ENCODE results near the gene DNAH5. TPM values are rescaled to one million over a fixed set of nuclear protein-coding genes. Genes with fewer than 3 reads are reported as not detected.

Gene DNAH5
- total RNA-seq, 3 donors from 2014 or later (not counting 1 experiment from before 2014, with no cell fraction given): not detected

GRCh38 chr5:13866792-13867191 lies 77.7 kb downstream of the DNAH5 start:
- H3K27ac ChIP-seq (ENCODE audit: low read length): no peak overlapping the region
- no peak overlapping the region for H3K4me3 ChIP-seq (ENCODE audit: low read length)
- no peaks in the 10 kb centered on the region for H3K4me1 ChIP-seq (ENCODE audit: control insufficient read depth, insufficient read depth, low read length)
- intact Hi-C loops (cut with micrococcal nuclease): no loop called here
- H3K27me3 ChIP-seq (ENCODE audit: control insufficient read depth, insufficient read depth, low read length): no peaks in the 10 kb centered on the region
- no peaks in the 10 kb centered on the region for H3K36me3 Mint-ChIP-seq
- H3K4me3 Mint-ChIP-seq: no peak overlapping the region
- no peak for TF ChIP-seq CTCF (IDR thresholded peaks at IDR 0.05)
- no peaks in the 10 kb centered on the region for H3K4me1 Mint-ChIP-seq
- no peak overlapping the region for H3K27ac Mint-ChIP-seq
- no peaks in the 10 kb centered on the region for H3K9me3 ChIP-seq (ENCODE audit: control insufficient read depth, insufficient read depth, low read length)
- no peaks in the 10 kb centered on the region for H3K36me3 ChIP-seq (ENCODE audit: control insufficient read depth, insufficient read depth, low read length)
- 45% methylated on average over 3 of the region's 5 CpGs for WGBS (ENCODE audit: insufficient coverage)
- H3K27me3 Mint-ChIP-seq (ENCODE audit: low read depth in 2 of 2): no peaks in the 10 kb centered on the region
- peaks cover 10 to 13% of the 10 kb centered on the region in 2 donors for H3K9me3 Mint-ChIP-seq
- ATAC-seq (no peak), DNase-seq (no peak)

- DNase-seq: no peak
- Mint-ChIP-seq H3K27ac (no peak overlapping the region), H3K9me3 (peaks cover 11 to 12% of the 10 kb centered on the region in 2 donors), H3K27me3 (ENCODE audit: low read depth in 2 of 2) (no peaks in the 10 kb centered on the region), H3K4me1 (no peaks in the 10 kb centered on the region), H3K4me3 (no peak overlapping the region), H3K36me3 (no peaks in the 10 kb centered on the region)
- Histone ChIP-seq H3K4me1 (ENCODE audit: control insufficient read depth, insufficient read depth, low read length) (no peaks in the 10 kb centered on the region), H3K27me3 (ENCODE audit: control insufficient read depth, insufficient read depth, low read length) (no peaks in the 10 kb centered on the region), H3K4me3 (ENCODE audit: low read length) (no peak overlapping the region), H3K9me3 (ENCODE audit: control insufficient read depth, insufficient read depth, low read length) (no peaks in the 10 kb centered on the region), H3K27ac (ENCODE audit: low read length) (no peak overlapping the region), H3K36me3 (ENCODE audit: control insufficient read depth, insufficient read depth, low read length) (no peaks in the 10 kb centered on the region)
- intact Hi-C loops (cut with micrococcal nuclease): no loop called here
- no peak for ATAC-seq
- TF ChIP-seq CTCF (IDR thresholded peaks at IDR 0.05): no peak
These were observed 79.2 kb downstream of the DNAH5 start for GRCh38 chr5:13865312-13865711.

GRCh38 chr5:13860146-13860545 lies 84.3 kb downstream of the DNAH5 start:
- H3K36me3 Mint-ChIP-seq: no peaks in the 10 kb centered on the region
- Histone ChIP-seq H3K27ac (ENCODE audit: low read length) (no peak overlapping the region), H3K4me1 (ENCODE audit: control insufficient read depth, insufficient read depth, low read length) (no peaks in the 10 kb centered on the region), H3K4me3 (ENCODE audit: low read length) (no peak overlapping the region), H3K9me3 (ENCODE audit: control insufficient read depth, insufficient read depth, low read length) (no peaks in the 10 kb centered on the region), H3K27me3 (ENCODE audit: control insufficient read depth, insufficient read depth, low read length) (no peaks in the 10 kb centered on the region), H3K36me3 (ENCODE audit: control insufficient read depth, insufficient read depth, low read length) (no peaks in the 10 kb centered on the region)
- H3K4me1 Mint-ChIP-seq: no peaks in the 10 kb centered on the region
- peaks cover 12 to 18% of the 10 kb centered on the region in 2 donors for H3K9me3 Mint-ChIP-seq
- H3K27me3 Mint-ChIP-seq (ENCODE audit: low read depth in 2 of 2): no peaks in the 10 kb centered on the region
- H3K27ac Mint-ChIP-seq: no peak overlapping the region
- DNase-seq (no peak), ATAC-seq (no peak)
- 82% methylated on average over 4 of the region's 4 CpGs for WGBS (ENCODE audit: insufficient coverage)
- TF ChIP-seq CTCF (IDR thresholded peaks at IDR 0.05): no peak
- intact Hi-C loops (cut with micrococcal nuclease): no loop called here
- H3K4me3 Mint-ChIP-seq: no peak overlapping the region

GRCh38 chr5:13859270-13860065 lies 85.0 kb downstream of the DNAH5 start:
- intact Hi-C loops (cut with micrococcal nuclease): no loop called here
- 91% methylated on average over 4 of the region's 5 CpGs for whole genome bisulfite sequencing (ENCODE audit: insufficient coverage)

More at GRCh38 chr5:13859270-13860065, 85.0 kb downstream of the DNAH5 start:
- Histone ChIP-seq H3K27me3 (ENCODE audit: control insufficient read depth, insufficient read depth, low read length) (no peaks in the 10 kb centered on the region), H3K27ac (ENCODE audit: low read length) (no peak overlapping the region), H3K4me3 (ENCODE audit: low read length) (no peak overlapping the region), H3K4me1 (ENCODE audit: control insufficient read depth, insufficient read depth, low read length) (no peaks in the 10 kb centered on the region), H3K9me3 (ENCODE audit: control insufficient read depth, insufficient read depth, low read length) (no peaks in the 10 kb centered on the region), H3K36me3 (ENCODE audit: control insufficient read depth, insufficient read depth, low read length) (no peaks in the 10 kb centered on the region)
- Mint-ChIP-seq H3K27me3 (ENCODE audit: low read depth in 2 of 2) (no peaks in the 10 kb centered on the region), H3K4me1 (no peaks in the 10 kb centered on the region), H3K4me3 (no peak overlapping the region), H3K36me3 (no peaks in the 10 kb centered on the region), H3K27ac (no peak overlapping the region), H3K9me3 (peaks cover 12 to 18% of the 10 kb centered on the region in 2 donors)
- TF ChIP-seq CTCF (IDR thresholded peaks at IDR 0.05): no peak
- DNase-seq: no peak
- no peak for ATAC-seq

Data from natural killer cell (primary cell).